PC-3 (cell line): Measurements from ENCODE around the gene DCAF4L1.

ENCODE experiments used
- CTCF ChIP-seq: fragments of 300-600 bp; sonication (generic); conservative IDR thresholded peaks from 2 replicates; pipeline ENCODE4 v1.5.1; 2017; ENCODE audit warnings: antibody characterized with exemption, low read depth, mild to moderate bottlenecking, low read length
- EZH2 ChIP-seq: fragments of 300-600 bp; sonication (generic); IDR thresholded peaks from one replicate; pipeline ENCODE4 v1.6.1; 2017; ENCODE audit warnings: antibody characterized with exemption, mild to moderate bottlenecking, low read length; ENCODE audit not compliant: unreplicated experiment
- EZH2phosphoT487 ChIP-seq: fragments of 300-600 bp; sonication (generic); IDR thresholded peaks from 2 replicates; pipeline ENCODE4 v1.6.1; 2018; ENCODE audit warnings: mild to moderate bottlenecking, antibody characterized with exemption, low read length, borderline replicate concordance

GRCh38 chr4:42008011-42008786, 26.6 kb downstream of the DCAF4L1 start:
- TF ChIP-seq EZH2 (no peak), CTCF (no peak), EZH2phosphoT487 (no peak)
